ENCODE measurements around the gene PSMG2. TPM values are rescaled to one million over a fixed set of nuclear protein-coding genes. Genes with fewer than 3 reads are reported as not detected.

PSMG2 gene
- total and polyA plus RNA-seq, 9 of the 15 experiments (the other 6 are each of a cell fraction or from before 2014, with no cell fraction given) = 59.9 to 271 (median 111) TPM

DNA sequence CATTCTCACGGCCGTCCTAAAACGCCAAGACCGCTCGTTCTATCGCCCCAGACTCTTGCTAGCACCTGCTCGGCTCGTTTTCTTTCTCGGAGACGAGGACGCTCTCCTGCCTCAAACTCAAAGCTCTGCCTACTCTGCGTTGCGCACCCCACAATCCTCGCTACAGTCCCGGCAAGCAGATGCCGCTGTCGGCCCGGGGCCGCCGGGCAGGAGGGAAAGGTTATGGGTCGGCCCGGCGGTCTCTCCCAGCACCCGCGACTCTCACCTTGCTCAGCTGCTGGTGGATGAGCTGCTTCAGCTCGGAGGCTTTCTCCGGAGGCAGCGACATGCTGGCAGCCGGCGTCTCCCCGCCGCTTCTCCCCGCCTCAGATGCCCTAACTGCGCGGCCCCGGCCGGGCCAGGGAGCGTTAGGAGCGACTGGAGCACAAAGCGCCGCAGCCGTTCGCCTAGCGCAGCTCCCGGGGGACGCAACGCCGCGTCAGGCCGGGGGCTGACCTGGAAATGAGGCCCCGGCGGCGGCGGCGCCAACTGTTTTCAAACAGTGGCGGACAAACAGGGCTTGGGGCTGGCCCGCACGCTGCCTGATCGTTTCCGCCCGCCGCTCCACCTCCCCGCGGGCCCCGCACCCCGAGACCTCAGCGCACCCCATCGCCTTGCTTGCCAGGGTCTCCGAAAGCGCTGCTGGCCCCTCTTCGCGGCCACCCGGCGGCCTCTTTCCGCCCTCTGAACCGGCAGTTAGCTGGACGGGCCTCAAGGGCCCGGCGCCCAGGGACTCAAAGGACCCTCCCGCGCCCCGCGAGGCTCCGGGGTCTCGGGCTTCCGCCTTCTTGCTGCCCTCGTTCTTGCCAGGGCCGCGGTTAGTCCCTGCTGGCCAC is at the start of gene PSMG2, which contains the start of gene CEP76 (continued):
- no peak for TF ChIP-seq ZFP36 (IDR thresholded peaks at IDR 0.05; ENCODE audit: low read depth, low read length, partially characterized antibody)
- TF ChIP-seq RUNX1 (IDR thresholded peaks at IDR 0.05; ENCODE audit: low read depth) = no peak
- no peak for TF ChIP-seq HNRNPH1 (optimal IDR thresholded peaks at IDR 0.05; ENCODE audit: low read depth, low read length)
- no peak for TF ChIP-seq PTTG1 (tag; IDR thresholded peaks at IDR 0.05; ENCODE audit: low read depth)
- TF ChIP-seq, protein P1, sequence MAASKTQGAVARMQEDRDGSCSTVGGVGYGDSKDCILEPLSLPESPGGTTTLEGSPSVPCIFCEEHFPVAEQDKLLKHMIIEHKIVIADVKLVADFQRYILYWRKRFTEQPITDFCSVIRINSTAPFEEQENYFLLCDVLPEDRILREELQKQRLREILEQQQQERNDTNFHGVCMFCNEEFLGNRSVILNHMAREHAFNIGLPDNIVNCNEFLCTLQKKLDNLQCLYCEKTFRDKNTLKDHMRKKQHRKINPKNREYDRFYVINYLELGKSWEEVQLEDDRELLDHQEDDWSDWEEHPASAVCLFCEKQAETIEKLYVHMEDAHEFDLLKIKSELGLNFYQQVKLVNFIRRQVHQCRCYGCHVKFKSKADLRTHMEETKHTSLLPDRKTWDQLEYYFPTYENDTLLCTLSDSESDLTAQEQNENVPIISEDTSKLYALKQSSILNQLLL (CRISPR knock-in tag; IDR thresholded peaks at IDR 0.05; ENCODE audit: borderline replicate concordance) = no peak
- TF ChIP-seq, protein P2, sequence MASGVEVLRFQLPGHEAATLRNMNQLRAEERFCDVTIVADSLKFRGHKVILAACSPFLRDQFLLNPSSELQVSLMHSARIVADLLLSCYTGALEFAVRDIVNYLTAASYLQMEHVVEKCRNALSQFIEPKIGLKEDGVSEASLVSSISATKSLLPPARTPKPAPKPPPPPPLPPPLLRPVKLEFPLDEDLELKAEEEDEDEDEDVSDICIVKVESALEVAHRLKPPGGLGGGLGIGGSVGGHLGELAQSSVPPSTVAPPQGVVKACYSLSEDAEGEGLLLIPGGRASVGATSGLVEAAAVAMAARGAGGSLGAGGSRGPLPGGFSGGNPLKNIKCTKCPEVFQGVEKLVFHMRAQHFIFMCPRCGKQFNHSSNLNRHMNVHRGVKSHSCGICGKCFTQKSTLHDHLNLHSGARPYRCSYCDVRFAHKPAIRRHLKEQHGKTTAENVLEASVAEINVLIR (CRISPR knock-in tag; IDR thresholded peaks at IDR 0.05) = 0 out of 2 replicates have a peak, but pooled peaks have one; percentile 35
- no peak for TF ChIP-seq KLF16 (IDR thresholded peaks at IDR 0.05)
- no peak for TF ChIP-seq TFAM (CRISPR knock-in tag; conservative IDR thresholded peaks at IDR 0.05)
- peak; percentile 94 for TF ChIP-seq FIP1L1 (IDR thresholded peaks at IDR 0.05; ENCODE audit: low read depth, low read length, poor library complexity, severe bottlenecking)
- TF ChIP-seq MTA2 (IDR thresholded peaks at IDR 0.05; ENCODE audit: low read depth) = no peak
- TF ChIP-seq, protein P3, sequence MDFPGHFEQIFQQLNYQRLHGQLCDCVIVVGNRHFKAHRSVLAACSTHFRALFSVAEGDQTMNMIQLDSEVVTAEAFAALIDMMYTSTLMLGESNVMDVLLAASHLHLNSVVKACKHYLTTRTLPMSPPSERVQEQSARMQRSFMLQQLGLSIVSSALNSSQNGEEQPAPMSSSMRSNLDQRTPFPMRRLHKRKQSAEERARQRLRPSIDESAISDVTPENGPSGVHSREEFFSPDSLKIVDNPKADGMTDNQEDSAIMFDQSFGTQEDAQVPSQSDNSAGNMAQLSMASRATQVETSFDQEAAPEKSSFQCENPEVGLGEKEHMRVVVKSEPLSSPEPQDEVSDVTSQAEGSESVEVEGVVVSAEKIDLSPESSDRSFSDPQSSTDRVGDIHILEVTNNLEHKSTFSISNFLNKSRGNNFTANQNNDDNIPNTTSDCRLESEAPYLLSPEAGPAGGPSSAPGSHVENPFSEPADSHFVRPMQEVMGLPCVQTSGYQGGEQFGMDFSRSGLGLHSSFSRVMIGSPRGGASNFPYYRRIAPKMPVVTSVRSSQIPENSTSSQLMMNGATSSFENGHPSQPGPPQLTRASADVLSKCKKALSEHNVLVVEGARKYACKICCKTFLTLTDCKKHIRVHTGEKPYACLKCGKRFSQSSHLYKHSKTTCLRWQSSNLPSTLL (IDR thresholded peaks at IDR 0.05) = no peak
- TF ChIP-seq NR1H2 (CRISPR knock-in tag; IDR thresholded peaks at IDR 0.05) = no peak
- TF ChIP-seq HDGF (IDR thresholded peaks at IDR 0.05) = no peak
- TF ChIP-seq MCM5 (IDR thresholded peaks at IDR 0.05; ENCODE audit: low read depth) = no peak
- TF ChIP-seq MAFG (tag; conservative IDR thresholded peaks at IDR 0.05) = no peak

Data from K562 (cell line).